NB4 (cell line): ENCODE measurements around the gene THAP2.

Source experiments
- CTCF ChIP-seq: IDR thresholded peaks from one replicate; pipeline ENCODE4 v1.5.1; 2012; ENCODE audit warnings: low read depth, low read length
- POLR2A ChIP-seq: IDR thresholded peaks from 2 replicates; pipeline ENCODE4 v1.6.1; 2011; ENCODE audit warnings: mild to moderate bottlenecking; ENCODE audit not compliant: insufficient read length; ENCODE audit errors: extremely low read depth
- TF ChIP-seq, protein P1 (sequence below): IDR thresholded peaks from 2 replicates; pipeline ENCODE4 v1.6.1; 2011; ENCODE audit warnings: low read depth, low read length

DNA sequence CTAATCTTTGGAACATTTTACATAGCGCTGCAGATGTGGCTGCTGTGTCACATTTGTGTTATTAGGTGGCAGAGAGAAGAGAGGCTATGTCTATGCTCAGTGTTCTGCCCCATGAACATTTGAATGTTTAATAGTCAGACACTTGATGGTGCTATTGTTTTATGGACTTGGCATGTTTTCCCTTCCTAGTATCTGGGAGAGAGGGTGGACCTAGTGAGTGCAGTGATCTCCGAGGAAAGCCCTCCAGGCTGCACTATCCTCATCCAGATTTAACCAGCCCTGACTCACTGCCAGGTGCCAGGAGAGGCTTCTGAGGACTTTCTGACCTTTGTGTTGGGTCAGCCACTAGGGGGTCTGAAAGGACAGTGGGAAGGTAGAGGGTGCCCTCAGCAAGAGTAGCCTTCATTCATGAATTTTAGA, 24.8 kb upstream of the THAP2 start:
- TF ChIP-seq CTCF (peak; percentile 27), POLR2A (no peak)
- TF ChIP-seq, protein P1, sequence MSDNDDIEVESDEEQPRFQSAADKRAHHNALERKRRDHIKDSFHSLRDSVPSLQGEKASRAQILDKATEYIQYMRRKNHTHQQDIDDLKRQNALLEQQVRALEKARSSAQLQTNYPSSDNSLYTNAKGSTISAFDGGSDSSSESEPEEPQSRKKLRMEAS: no peak
